NAMALWA (cell line): ENCODE data around the gene SLC1A2.

Source experiments
- DNase-seq: peaks from one replicate; pipeline ENCODE4 v3.0.0-alpha.2; 2015; ENCODE audit warnings: low spot score

Gene SLC1A2

DNA sequence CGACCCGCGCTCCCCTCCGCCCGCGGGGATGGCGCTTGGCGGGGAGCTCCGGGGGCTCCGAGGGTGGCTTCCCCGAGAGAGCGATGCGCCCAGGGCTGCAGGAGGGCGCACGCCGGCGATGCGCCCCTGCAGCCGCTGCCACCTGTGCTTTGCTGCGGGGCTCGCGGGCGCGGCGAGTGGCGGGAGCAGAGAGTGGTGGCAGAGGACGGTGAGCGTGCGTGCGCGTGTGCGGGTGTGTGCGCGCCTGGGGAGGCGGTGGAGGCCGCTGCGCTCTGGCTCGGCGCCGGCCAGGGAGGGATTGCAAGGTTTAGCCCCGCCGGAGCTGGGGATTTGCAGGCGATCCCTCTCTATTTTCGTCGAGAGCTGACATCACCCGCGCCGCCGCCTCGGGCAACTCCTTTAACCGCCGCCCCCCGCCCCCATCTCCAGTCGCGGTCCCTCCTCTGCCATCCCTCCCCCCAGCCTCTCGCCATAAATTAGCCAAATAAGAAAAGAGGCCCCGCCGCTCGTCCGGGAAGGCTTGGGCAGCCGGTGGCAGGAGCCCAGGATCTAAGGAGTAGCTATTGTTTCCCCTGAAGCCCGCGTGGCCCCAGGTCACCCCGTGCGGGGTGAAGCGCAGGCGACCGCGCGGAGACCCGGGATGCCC, at the start of gene SLC1A2:
SLC1A2 (minus strand) TSS at position 375 of the 646 bp plus-strand sequence. CDS start 592 bp downstream, outside the sequence.
- DNase-seq: no peak

DNA sequence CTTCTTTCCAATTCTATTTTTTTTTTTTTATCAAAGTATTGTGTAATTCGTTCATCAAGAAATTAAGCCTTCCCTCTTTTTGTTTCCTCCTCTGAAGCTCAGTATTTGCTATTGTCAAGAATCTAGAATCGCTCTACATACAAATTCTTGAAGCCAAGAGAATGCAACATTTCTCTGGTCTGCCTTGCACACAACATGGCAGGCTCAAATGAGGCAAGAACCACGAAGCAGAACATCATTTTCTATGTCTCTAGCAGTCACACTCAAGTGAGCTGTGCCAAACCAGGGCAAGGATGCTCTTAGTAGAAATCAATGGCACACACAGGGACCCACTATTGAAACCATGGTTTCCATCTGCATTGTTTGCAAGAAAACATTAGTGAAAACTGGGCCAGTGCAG, 46.7 kb upstream of the SLC1A2 start:
- DNase-seq: no peak

DNA sequence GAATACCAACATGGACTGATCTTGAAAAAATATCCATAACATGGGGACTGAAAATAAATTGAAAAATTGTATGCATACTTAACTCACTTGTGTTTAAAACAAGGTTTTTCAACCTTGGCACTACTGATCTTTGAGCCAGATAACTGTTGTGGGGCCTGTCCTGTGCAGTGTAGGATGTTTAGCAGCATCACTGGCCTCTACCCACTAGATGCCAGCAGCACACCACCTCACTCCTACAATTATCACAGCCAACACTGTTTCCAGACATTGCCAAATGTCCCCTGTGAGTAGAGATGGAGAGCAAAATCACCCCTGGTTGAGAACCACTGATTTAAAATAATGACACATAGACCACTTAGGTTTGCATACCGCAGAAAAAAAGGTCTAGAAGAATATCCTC, 45.0 kb upstream of the SLC1A2 start:
- no peak for DNase-seq

DNA sequence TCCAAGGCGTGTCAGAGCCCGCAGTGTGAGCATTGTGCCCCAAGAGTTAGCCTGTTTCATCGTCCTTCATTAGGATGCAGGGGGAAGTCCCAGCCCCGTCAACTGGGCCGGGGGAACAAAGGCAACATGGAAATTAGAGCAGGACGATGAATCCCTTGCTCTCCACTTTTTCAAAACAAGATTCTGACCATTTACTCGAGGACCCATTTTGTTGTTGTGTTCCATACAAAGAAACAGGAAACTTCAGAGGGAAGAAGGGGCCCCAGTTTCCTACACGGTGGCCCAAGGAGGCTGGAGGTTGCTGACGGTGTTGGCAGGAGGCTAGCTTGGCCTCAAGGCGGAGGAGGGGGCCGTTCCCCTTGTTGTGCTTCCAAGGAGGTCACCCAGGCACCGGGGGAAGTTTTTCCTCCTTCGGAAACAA, 44.0 kb upstream of the SLC1A2 start:
- DNase-seq: no peak

DNA sequence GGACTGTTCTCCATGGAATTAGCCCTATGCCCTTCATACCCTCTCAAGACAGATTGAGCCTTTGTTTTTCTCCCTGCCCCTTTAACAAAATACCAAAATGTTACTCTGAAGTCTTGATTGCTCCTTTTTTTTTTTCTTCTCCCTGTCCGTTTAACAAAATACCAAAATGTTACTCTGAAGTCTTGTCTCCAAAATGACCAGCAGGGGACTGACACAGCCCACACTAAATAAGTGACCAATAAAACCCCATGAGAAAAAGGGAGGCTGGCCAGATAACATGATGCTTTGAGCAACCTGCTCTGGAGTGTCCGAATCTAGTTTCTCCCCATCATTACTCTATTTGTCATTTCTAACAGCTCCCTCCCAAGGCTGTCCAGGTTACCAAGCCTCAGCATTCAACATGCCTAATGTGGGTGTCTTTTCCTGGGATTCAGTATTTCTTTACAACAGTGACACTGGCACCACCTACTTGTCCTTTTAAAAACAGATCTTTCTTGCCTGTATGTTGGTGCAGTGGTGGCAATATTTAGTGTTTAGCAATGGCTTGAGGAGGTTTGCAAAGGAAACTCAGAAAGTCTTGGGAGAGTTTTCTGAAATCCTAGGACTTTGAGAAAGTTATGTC, 42.7 kb upstream of the SLC1A2 start:
- no peak for DNase-seq

DNA sequence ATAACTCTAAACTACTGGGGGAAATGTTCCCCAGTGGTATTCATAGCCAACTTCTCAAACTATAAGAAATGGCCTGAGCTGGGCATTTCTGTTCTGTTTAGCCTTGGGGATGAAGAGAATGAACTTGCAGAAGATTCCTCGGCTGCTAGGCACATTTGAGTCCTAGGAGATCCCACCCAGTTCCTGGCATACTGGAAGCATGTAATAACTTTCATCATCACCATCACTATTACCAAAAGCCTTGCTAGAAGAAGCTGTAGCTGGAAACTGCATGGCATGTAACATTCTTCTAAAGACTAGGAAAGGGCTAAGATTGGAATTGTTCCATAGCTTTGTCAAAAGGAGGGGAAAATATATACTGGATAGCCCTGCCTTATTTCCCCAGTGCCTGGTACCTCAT, 40.1 kb upstream of the SLC1A2 start:
- DNase-seq: no peak

DNA sequence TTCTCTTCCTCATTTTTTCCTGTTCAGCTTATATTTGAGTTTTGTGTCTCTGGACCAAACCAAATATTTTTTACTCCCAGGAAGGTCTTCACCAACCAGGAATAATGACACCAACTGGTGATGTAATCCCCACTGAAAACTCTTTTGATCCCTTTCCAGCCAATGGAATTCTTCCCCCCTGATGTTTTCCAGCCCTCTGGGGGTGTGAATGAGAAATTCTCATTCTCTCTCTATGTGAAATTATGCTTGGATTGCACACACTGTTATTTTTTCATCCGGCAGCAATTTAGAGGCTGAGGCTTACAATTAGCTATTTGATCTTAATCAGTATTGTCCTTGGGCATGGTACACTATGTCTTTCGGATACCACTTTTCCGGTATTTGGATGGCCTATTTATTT, 39.5 kb upstream of the SLC1A2 start:
- no peak for DNase-seq

DNA sequence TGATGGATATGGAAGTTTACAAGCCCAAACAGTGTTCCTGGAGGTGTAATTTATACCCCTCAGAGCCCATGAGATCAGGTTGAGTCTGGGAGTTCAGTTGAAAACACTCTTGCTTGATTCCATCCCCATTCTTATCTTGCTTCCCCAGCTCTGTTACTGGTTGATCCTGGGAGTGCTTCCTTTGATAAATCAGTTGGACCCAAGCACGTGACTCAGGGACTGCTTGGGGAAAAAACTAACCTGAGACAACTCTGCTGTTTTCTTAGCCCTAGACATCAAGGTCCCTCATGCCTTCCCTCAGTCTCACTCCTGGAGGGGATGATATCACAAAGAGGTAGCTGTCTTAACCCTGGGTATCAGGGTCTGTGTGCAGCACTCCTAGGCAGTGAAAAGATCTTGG, 35.0 kb upstream of the SLC1A2 start:
- no peak for DNase-seq

DNA sequence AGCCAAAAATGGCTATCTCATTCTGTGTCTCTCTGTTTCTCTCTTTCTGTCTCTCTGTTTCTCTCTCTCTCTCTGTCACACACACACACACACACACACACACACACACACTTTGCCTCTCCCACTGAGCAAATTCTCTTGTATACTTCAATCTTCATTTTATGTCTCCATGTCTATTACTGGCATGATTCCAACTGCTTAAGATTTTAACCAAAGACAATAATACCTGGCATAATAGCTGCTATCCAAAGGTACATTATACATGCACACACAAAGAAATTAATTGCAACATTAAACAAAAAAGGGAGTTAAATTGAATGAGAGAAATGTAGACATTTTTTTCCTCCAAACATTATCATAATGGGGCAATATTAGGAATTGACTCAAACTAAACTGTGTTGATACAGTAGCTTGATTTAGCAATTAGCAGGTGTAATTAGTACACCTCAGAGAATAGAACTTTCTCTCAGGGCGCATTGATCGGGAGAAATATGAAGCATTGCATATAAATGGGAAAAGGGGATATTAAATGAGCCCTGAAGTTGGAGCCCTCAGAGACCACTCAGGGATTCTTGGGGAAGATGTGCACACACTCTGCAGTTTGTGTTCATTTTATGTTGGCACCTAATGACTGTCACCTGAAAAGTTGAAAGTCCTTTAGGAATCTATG, 17.4 kb upstream of the SLC1A2 start:
- DNase-seq: no peak

DNA sequence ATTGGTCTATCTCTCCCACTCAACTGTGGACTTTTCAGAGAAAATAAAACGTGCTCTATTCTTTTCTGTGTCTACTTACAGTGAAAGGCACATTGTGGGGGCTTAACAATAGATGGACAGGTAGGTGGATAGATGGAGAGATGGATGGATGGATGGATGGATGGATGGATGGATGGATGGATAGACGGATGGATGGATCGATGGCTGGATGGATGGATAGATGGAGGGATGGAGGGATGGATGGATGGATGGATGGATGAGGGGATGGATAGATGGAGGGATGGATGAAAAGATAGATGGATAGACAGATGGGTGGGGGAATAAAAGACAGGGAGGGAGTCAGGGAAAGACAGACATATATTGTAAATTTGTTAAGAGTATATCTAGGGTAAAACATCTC, 14.2 kb upstream of the SLC1A2 start:
- DNase-seq: no peak

DNA sequence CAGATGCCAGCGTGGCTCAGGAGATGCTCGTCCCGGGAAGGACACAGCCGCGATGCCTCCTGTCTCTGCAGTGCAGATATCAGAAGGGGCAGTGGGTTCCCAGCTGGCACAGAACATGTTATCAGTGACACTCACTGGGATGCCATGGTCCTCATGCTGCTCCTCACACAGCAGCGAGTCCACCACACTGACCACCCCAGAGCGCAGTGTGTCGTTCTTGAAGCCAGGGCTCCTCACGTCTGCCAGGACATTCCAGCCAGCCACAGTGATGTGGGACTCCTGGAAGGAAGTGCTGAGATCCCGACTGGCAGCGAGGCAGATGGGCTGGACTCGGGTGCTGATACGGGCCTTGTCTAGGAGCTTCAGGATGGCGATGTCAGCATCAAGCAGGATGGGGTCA, 13.1 kb upstream of the SLC1A2 start:
- DNase-seq: no peak

DNA sequence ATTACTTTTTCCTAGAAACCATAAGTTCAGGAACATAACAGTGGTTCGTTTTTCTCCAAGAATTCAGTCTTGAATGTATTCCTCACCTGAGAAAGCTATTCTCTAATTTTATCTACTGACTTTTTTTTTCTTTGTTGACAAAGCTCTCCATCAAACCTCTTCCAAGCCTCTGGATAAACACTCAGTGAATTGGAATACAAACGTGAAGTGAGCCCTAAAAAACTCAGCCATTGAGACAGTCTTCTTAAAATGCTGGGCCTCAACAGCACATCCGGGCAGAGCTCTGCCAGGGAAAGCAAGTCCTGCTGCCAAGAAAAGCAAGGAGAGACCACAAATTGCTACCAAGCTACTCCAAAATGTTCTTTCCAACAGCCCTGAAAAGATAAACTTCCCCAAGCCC, 7.7 kb upstream of the SLC1A2 start:
- no peak for DNase-seq

DNA sequence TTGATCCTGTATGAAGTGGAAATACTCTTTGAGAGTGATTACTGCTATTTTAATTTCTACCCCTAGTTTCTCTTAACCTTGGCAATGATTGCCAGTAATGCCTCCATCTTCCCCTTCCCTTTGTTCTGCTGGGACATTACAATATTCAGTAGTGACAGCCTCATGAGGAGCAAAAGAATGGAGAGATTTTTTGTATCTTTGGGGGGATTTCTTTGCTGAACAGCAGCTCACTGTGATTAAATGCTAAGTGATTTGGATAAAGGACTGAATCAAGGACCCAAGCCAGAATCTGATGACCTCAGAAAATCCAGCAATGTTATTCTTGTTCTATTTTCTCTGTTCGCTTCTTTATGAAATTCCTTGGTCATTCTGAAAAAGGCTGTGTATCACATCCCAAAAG, 7.0 kb upstream of the SLC1A2 start:
- no peak for DNase-seq

DNA sequence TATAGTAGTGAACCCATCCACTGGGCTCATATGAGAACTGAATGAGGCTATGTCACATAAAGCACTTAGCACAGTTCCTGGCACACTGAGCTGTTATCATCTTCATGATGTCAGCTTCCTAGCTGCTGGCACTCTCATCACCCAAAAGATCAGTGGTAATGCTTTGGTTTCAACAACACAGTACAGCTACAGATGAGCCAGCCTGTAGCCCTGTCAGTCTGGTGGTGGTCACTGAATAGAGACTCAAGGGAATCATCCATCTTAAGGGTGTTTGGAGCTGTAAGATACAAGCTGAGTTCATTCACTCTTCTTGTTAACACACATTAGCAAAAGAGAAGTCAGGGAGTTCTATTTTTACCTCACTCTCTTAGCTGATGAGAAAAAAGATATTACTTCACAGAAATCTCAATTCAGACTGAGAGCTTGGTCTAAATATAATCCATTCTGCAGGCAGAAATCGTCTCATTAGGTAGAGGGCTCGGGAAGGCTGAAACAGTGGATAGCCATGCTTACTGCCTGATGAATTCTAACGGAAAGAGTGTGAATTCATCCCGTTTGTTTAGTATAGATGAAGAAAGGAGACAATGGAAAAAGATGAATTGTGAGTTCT, 6.3 kb upstream of the SLC1A2 start:
- no peak for DNase-seq

DNA sequence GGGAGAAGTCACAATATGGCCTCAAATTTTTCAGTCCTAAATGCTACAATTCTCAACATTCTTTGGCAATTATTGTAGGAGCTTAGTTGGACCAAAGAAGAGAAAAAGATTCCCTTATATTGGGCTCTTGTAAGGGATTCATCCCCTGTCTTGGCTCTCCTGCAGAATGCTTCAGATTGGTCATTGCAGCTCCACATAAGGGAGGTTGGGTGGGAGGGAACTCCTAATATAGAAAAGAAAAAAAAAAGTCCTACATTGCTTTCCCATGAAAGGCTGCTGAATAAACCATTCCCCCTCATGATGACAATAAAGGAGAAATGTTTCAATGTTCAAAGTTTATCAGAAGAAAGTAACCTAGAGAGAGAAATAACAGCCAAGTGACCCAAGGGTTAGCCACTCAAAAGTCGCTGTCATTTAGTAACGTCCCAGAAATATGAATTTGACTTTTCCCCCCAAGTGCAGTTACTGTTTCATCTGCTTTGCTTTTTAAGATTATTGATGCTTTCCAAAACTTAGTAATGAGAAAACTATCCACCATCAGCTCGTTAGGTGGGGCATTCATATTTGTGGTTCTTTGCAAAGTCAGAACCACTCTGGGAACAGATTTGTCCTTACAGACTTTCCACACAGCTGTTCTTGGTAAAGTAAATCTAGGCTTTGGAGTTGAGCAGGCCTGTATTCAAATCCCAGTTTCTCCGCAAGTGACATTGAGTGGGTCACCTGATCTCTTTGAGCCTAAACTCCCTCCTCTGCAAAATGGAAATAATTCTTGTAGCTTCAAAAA, 5.0 kb upstream of the SLC1A2 start:
- DNase-seq: no peak

DNA sequence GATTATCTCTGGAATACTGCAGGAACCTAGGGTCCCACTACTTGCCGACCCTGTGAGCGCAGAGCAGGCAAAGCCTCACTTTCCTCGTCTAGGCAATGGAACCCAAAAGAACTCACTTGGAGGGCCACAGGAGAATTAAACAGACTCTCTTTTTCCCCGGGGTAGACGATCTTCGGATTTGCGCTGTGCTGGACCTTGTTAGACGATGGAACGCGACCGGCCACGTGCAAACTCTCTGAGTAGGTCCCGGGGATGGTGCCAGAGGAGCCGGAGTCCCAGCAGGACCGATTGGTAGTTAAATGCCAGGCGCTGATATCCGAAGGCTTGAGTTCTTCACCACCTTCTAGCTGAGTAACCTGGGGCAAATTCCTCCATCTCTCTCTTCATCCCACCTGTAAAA, 1.0 kb upstream of the SLC1A2 start:
- DNase-seq: no peak

DNA sequence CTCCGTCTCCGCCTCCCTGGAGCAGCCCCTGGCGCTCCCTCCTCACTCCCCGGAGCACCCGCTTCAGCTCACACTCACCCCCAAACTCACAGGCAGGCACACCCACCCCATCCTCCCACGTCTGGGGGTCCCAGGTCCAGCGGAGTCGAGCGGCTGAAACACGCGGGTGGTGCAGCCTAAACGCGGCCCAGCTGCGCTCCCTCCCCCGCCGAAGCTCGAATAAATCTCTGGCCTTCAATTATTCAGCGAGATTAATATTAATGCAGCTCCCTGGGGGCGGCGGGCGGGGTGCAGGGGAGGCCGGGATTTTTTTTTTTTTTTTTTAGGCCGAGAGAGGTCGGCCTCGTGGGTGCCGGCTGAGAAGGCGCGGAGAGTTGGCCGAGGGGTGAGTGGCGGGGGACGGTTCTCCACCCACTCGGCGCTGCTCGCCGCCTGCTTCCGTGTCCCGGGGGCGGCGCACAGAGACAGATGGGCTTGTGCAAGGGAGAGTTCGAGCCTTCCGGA, 524 bp upstream of the SLC1A2 start:
- no peak for DNase-seq

DNA sequence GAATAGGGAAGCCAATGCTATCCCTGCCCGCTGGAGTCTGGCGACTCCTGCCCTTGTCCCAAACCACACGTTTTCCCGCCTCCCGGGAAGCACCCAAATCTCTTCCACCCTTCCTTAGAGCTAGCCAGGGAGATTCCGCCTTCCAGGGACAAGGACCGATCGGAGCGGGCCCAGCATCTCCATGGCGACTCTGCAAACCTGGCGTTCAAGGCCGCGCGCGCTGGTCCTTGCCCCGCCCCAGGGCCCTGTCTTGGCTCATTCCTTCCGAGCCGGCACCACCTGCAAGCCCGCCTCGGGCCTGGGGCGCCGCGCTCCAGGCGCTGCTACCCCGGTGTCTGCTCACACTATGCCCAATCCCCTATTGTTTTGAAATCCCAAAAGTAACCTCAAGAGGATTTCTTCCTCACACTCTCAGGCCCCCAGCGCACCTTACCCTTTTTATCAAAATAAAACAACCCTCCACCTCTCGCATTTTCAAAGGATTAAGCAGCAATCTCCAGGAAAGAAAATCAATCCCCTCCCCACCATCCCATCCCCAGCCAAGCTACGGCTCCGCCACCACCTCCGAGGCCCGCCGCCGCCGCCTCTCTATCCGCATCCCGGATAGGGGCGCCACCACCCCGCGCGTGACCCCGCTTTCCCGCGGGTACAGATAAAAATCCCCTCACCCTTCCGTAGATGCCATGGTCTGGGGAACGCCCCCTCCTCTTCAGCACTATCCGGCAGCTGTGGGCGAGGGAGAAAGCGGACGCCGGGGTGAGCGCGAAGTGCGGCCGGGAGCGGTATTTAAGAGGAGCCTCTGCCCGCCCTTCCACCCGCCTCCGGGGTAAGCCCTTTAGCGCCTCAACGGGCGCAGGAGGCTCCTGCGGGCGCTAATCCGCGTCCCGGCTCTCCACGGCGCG, 825 bp downstream of the SLC1A2 start:
- no peak for DNase-seq

DNA sequence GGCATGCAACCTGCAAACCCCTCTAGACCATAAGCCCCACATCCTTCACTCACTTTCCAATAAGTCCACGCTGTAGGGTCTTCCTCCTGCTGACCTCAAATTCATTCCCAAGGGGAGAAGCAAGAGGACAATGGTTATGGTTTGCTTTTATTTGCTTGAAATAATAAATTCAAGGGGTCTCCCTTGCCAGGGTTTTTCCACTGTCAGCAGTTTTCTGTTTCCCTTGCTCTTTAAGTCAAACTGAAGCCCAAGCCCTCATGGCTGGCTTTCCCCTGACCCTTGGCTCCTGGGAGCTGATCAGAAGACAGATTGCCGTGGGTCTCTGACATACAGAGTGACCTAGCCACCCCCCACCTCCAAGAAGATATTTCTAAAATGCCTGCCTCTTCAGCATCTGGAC, 3.9 kb downstream of the SLC1A2 start:
- DNase-seq: no peak

DNA sequence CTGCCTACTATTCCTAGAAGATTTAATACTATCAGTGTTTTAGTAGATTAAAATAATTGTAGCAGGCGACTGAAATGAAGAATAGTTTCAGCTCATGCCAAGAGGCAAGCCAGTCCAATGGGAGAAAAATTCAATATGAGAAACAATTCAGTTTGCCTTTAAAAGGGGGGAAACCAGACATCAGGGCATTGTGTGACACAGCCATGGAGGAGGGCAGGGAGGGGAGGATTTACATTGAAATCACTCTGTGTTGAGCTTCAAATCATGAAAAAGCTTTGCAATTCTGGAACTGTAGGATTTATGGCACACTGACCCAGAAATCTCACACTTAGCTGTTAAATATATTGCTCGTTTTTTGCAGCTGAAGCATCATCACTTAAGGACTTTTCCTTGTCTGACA, 4.6 kb downstream of the SLC1A2 start:
- DNase-seq: no peak

DNA sequence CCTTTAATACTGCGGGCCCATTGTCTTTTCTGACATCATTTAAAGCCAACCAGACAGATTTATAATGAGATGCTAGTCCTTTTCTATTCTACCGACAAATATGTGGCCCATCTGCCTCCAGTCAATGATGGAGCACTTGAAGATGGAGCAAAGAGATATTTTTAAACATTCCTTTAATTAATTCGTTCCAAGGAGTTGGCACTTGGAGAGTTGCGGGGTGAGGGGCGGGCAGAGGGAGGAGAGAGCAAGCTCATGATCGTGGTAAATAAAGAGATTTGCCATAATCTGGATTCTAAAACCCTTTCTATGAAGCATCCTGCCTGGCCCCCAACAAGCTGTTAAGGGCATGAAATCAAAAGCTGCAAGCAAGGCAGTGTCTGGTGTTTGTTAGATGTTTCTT, 5.0 kb downstream of the SLC1A2 start:
- DNase-seq: no peak
